Measurements from ENCODE around the gene EPB42.
A peak's percentile ranks its signal among the peaks of the same experiment; 100 is the strongest.
"Not testable (repeated sequence)": the region's sequence is repeated elsewhere in the genome, so short reads cannot be mapped to it uniquely, and the experiment has no call there.

The EPB42 gene

DNA sequence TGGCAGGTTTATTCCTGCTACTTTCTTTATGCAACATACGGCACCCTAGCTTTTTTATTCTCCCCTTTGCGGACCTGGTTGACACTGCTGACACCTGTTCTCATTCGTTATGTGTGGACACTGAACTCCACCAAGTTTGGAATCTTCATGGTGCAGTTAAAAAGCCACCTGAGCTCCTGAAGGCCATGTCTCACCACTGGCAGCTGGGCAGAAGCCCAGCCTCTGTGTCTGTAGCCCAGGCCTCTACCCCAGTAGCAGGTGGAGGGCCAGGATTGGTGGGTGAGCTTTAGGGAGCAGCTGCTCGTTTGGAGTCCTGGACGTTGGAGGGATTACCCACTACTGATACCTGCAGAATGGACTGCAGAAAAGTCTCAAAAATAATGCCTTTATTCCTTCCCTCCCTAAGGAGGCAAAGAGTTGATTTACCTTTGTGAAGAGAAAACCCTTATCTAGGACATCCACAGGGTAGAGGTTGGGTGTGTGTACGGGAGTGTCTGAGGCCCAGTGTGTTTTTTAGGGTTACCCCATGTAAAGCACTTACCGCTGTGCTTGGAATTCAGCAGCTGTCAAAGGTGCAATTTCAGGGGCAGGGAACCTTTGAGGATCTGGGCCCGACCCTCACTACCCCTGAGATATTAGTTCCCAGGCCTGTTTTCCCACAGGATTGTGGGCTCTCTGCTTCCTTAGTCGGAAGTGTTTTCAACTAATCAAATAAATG, 36.3 kb downstream of the EPB42 start:
- no peak for DNase-seq

DNA sequence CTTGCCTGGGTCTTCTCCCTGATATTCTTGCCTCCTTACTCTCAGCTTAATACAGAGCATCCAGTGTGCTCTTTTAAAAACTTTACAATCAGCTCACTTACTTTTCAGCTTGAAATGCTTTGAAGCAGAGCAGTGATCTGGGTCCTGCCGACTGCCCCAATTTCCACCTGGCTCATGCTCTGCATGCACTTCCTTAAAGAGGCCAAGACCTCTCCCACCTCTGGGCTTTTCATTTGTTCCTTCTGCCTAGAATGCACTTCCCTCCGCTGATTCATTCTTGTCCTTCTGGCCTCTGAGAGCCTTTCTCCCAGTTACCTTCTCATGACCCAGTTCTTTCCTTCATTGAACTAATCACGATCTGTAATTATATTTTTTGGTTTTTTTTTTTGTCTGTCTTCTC, 37.5 kb downstream of the EPB42 start:
- no peak for DNase-seq

DNA sequence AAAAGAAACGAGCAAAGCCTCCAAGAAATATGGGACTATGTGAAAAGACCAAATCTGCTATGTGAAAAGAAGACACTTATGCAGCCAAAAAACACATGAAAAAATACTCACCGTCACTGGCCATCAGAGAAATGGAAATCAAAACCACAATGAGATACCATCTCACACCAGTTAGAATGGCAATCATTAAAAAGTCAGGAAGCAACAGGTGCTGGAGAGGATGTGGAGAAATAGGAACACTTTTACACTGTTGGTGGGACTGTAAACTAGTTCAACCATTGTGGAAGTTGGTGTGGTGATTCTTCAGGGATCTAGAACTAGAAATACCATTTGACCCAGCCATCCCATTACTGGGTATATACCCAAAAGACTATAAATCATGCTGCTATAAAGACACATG, 43.7 kb downstream of the EPB42 start:
- not testable (repeated sequence) for DNase-seq

GRCh38 chr15:43175656-43176309, 45.0 kb downstream of the EPB42 start:
- DNase-seq, result not testable (repeated sequence)

- no peak for DNase-seq
Measured at GRCh38 chr15:43169888-43170287, 50.9 kb downstream of the EPB42 start.

- no peak for DNase-seq
Measured at GRCh38 chr15:43168192-43169107, 52.4 kb downstream of the EPB42 start.

DNA sequence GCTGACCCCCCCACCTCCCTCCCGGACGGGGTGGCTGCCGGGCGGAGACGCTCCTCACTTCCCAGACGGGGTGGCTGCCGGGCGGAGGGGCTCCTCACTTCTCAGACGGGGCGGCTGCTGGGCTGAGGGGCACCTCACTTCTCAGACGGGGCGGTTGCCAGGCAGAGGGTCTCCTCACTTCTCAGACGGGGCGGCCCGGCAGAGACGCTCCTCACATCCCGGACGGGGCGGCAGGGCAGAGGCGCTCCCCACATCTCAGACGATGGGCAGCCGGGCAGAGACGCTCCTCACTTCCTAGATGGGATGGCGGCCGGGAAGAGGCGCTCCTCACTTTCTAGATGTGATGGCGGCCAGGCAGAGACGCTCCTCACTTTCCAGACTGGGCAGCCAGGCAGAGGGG, 53.6 kb downstream of the EPB42 start:
- DNase-seq, result not testable (repeated sequence)

DNA sequence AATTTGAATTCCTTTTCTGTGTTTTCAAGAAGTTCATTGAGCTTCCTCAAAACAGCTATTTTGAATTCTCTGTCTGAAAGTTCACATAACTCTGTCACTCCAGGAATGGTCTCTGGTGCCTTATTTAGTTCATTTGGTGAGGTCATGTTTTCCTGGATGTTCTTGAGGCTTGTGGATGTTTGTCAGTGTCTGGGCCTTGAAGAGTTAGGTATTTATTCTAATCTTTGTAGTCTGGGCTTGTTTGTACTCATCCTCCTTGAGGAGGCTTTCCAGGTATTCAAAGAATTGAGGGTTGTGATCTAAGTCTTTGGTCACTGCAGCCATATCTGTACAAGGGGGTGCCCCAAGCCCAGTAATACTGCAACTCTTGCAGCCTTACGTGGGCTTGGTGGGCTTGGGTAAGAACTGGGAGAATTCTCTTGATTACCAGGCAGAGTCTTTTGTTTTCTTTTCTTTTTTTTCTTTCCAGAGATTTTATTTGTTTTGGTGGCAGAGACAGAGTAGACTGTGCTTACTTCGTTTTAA, 55.0 kb downstream of the EPB42 start:
- DNase-seq, result no peak

- DNase-seq, result no peak
Measured at GRCh38 chr15:43153269-43153668, 67.5 kb downstream of the EPB42 start.

DNA sequence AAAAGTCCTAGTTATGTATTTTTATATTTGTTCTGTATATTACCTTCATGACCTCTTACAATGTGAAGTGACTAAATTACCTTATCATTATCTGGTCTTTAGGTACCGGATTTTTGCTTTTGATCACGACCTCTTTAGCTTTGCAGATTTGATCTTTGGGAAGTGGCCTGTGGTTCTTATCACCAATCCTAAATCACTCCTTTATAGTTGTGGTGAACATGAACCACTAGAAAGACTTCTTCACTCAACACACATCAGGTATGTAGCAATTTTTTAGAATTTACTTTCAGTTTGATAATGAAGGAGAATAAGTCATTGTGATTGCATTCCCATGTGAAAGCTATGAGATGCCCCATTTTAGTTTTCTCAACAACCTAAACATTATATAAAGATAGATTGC, 69.1 kb downstream of the EPB42 start:
- DNase-seq, result peak; percentile 5

GRCh38 chr15:43150191-43150929, 70.5 kb downstream of the EPB42 start:
- no peak for DNase-seq

Data from CD4-positive, alpha-beta T cell treated with Interleukin-6 for 4 hours (primary cell).